Islet of Langerhans (tissue), 1 donor: ENCODE data around the gene BMP2K.

Experiments used
- FAIRE-seq: peaks from one replicate; lab custom pipeline; 2011; peaks lifted over from hg19 to GRCh38; lab: Jason Lieb, UNC

Gene BMP2K

DNA sequence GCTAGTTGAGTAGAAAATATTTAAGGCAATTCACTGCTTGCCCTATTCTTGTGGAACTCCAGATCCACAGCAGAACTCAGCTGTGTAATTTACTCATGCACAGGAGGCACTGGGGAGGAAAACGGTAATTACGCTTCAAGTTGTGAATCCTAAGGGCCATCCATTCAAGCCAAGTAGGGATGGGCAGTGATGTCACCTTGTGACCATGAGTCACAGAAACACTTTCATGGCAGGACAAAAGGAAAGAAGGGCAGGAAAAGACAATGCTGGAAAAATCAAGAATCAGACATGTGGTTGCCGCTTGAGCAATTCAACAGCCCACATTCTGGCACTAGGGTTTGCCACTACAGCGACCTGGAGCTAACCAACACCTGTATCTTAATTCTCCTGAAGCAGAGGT is 161.7 kb downstream of the BMP2K start:
- no peak for FAIRE-seq

DNA sequence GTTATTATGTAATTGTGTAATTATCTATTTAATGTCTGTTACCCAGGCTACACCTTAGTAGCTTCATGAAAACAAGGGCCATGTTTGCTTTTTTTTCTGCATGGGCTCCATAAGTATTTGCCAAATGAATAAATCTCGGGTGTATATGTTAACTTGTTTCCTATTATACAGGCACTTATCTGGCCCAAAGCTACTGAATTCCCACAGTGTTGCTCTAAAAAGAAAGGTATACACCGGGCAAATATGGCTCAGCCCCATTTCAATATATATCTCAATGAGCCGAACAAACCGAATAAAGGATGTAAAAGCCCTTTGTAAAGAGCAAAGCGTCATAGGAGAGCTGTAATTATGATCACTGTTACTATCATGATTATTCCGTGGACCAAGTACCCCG is 162.3 kb downstream of the BMP2K start:
- peak; percentile 53 for FAIRE-seq

DNA sequence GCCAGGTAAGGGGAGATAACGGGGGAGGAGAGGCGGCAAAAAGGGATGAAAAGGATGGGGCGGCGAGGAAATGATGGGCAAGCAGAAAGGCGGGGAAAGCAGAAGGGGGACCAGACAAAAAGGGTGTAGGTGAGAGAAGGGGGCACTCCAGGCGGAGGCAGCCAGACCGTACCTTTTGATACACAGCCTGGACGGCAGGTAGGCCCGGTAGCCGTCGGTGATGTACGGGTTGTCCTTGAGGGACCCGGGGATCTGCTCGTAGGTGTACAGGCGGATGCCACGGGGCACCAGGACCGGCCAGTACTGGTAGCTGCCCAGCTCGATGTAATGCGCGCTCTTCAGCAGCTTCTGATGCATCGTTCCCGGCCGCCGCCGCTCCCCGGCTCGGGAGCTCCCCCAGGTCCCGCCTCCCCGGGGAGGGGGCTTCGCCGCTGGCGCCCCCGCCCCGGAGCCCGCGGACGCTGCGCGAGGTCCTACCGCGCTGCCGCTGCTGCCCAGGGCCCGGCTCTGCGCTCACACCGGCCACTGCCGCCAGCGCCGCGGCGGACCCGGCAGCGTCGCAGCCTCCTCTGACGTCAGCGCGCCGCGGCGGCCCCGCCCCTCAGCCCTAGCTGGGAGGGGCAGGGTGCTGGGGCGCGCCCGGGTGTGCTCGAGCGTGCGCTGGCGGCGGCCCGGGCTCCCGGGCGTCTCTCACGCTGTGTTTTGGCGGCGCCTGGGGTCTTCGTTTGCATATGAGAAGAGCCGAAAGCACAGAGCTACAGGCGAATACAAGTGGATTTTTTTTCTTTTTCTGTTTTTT is 162.9 kb downstream of the BMP2K start, which contains the start of gene PAQR3:
Gene PAQR3, minus strand, starts transcription at position 571 of the 799 bp plus-strand sequence. Its CDS starts 214 bp downstream, at position 357.
- FAIRE-seq: no peak

DNA sequence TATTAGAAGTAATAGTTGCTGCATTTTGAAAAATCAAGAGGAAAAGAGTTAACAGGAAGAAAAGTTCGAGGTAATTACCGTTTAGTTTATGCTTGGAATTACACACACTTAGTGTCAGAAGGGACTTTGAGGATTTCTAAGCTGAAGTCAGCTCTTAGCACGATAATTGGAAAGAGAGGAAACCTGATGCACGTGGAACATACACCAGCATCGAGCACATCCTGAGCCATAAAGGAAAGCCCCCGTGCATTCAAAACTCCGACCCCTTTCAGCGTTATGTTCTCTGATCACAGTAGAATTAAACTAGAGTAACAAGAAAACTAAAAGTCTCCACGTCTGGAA is 163.5 kb downstream of the BMP2K start:
- FAIRE-seq: no peak

DNA sequence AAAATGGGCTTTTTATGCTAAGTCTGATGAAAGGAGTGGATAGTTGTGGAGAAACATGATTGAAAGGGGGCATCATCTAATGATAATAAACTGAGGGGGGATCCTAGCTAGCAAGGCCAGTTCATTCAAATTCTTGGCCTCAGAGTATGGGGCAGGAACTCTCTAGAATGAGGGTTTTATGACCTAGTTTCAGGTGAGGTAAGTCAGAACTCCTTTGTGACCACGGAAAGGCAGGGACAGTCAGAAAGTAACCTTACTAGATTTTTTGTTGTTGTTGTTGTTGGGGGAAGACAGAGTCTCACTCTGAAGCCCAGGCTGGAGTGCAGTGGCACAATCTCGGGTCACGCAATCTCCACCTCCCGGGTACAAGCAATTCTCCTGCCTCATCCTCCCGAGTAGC is 164.6 kb downstream of the BMP2K start:
- no peak for FAIRE-seq

DNA sequence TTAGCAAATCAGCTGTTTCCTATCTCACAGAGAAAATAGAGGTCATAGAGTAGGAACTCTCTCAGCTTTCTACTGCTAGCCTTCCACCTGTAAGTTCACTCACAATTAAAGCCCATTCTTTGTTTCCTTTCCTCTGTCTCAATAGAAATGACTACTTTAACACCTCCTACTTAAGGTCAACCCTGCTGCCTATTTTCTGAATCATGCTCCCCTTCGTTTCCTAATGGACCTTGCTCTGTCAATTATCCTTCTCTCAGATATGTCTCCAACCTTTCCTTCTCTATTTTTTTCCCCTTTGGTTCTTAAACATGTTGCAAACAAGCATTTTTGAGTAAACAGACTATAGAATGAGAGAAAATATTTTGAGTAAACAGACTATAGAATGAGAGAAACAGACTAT is 168.2 kb downstream of the BMP2K start:
- no peak for FAIRE-seq

DNA sequence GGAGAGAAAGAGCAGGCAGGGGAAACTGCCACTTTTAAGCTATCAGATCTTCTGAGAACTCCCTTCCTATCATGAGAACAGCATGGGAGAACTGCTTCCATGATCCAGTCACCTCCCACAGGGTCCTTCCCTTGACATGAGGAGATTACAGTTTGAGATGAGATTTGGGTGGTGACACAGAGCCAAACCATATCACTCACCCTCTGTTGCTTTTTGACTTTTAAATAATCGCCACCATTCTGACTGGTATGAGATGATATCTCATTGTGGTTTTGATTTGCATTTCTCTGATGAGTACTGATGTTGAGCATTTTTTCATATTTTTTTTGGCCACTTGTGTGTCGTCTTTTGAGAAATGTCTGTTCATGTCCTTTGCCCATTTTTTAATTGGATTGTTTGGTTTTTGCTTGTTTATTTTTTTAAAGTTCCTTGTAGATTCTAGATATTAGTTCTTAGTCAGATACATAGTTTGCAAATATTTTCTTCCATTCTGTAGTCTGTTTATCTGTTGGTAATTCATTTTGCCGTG is 169.6 kb downstream of the BMP2K start:
- peak; percentile 49 for FAIRE-seq

DNA sequence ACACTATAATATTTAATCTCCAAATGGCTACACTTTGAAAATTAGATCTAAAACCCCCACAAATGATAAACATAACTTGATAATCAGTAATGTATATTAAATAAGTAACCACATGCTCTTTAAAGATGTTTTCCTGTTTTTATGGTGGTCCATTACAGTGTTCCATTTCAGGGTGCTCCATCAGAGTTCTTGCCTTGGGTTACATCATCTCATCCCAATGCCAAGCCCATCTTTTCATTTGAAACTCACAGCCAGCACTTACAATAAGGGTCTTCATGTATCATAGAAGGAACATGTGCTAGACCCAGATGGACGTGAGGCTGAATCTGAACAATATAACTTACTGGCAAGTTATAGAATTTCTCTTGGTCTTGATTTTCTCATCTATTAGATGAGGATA is 173.6 kb downstream of the BMP2K start:
- no peak for FAIRE-seq

DNA sequence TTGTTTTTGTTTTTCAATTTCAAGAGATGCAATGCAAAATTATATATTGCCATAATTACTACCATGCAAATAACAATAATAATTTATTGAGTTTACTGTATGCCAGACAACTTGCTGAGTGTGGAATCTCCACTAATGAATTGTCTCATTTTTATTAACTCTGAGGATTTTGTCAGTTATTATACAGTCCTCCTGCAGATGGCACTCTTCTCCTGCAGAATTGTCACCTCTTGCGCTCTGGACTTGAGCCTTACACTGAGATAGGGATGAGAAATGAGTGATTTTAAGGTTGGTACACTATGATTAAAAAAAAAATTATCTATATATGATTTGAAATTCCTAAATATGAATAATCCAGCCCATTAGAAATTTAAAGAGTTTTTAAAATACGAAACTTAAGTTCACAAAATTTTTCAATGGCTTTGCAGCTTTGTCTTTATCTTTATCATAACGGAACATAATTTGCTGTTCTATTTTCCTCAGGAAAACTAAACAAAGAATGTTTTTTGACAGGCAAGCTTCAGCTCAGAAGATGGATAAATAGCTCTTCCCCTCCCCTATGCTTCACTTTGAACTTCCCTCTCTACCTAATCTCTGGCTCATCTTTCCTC is 175.8 kb downstream of the BMP2K start:
- FAIRE-seq: peak; percentile 98

DNA sequence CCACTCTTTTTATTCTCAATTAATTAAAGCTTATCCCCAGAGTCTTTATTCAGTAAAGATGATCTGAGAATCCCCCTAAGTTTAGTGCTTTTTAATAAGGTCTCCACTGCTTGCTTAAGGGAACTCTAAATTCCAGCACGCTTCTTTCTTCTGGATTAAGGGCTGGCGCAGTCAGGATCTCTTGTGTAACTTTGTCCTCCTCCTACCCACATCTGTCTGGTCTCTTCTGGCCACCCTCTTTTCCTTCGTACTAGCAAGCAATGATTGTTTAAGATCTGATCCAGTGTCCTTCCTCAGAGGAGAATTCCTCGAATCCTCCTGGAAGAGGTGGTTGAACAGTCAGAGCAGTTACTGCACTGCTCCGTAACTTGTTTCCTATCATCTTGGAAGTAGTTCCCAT is 177.1 kb downstream of the BMP2K start:
- FAIRE-seq: no peak

DNA sequence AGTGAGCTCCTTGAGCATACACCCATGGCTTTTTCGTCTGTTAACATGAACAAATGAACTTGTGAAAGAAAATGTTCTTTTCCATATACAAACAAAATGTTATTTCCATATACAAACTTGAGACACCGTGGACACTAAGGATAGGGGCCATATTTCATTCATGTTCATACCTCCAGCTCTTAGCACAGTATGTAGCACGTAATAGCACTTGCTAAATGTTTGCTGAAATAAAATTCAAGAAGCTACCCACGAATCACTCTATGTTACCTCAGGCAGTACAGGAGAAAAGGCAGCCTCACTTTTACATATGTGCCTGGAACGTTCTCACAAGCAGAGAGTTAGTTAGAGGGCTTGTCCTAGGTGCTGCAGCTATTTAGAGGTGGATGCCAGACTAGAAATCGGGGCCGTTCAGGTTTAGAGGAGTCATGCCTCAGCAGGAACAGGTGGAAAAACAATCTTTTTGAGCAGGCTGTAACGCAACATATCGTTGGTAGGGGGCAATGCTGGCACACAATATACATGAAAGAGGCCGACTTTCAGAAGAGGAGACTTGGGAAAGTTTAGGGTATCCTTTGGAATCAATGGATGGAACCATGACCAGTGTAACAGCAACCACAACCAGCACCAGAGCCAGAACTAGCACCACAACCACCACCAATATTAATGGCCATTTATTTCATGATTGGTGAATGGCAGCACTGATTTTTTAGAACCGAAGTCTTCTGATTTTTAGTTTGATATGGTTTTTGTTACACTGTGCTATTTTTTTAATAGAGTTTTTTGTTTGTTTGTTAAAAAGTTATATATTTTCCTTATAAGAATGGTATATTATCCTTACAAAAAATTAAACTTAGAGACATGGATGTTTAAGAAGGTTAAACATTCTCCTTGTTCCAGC is 177.9 kb downstream of the BMP2K start:
- no peak for FAIRE-seq

DNA sequence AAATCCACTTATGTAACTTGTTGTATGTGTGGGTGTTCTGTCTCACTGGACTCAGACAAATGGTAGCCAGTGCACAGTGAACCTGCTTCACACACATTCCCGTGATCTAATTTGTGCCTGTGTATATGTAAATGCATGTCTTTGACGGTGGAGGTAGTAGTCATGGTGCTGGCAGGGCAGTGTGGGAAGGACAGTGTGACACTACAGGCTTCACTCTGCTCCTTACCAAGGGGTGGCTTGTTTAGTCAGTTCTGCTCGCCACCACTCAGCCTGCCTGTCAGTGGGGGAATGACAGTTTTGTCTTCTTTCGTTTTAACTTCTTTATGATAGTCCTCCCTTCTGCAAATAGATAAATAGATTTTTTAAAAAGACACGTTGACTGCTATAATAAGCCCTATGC is 180.8 kb downstream of the BMP2K start:
- no peak for FAIRE-seq

DNA sequence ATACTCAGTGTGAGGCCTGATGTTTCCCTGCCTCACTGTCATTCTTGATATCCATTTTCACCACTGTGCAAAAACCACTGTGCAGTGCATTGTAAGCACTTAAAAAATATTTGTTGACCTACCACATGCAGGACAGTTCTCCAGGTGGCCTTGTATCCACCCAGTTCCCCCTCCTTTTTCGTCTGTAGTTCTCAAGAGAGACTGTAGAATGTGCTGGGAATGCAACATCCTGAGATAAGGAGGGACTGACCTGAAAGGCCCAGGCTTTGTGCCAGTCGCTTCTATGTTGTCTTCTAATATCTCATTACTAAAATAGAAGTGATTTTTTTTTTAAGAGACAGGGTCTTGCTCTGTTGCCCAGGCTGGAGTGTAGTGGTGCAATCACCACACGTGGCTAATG is 184.8 kb downstream of the BMP2K start:
- no peak for FAIRE-seq
